SW480 (cell line): ENCODE measurements around the gene DNASE1L2.
"Not testable (repeated sequence)": the region's sequence is repeated elsewhere in the genome, so short reads cannot be mapped to it uniquely, and the experiment has no call there.

Source experiments
- DNase-seq: peaks from one replicate; pipeline ENCODE4 v3.0.0-alpha.2; 2016; ENCODE audit warnings: low spot score

DNASE1L2 gene

DNA sequence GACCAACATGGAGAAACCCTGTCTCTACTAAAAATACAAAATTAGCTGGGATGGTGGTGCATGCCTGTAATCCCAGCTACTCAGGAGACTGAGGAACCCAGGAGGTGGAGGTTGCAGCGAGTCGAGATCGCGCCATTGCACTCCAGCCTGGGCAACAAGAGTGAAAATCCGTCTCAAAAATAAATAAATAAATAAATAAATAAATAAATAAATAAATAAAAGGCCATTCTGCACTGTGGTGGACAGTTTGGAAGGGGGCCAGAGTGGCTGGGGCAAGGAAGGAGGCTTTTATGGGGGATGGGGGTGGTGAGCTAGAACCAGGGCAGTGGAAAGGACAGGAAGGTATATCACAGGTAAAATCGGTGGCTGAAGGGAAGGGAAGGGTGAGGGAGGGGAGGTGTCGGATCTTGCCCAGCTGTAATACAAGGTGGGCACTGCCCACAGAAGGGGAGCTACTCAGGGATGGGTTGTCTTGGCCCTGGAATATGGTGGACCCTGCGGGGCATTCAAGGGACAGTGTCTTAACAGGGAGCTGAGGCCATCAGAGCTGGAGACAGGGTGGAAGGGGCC lies 33.0 kb upstream of the DNASE1L2 start:
- DNase-seq: not testable (repeated sequence)

- DNase-seq: no peak
Observed at GRCh38 chr16:2204416-2205103, 31.7 kb upstream of the DNASE1L2 start.

DNA sequence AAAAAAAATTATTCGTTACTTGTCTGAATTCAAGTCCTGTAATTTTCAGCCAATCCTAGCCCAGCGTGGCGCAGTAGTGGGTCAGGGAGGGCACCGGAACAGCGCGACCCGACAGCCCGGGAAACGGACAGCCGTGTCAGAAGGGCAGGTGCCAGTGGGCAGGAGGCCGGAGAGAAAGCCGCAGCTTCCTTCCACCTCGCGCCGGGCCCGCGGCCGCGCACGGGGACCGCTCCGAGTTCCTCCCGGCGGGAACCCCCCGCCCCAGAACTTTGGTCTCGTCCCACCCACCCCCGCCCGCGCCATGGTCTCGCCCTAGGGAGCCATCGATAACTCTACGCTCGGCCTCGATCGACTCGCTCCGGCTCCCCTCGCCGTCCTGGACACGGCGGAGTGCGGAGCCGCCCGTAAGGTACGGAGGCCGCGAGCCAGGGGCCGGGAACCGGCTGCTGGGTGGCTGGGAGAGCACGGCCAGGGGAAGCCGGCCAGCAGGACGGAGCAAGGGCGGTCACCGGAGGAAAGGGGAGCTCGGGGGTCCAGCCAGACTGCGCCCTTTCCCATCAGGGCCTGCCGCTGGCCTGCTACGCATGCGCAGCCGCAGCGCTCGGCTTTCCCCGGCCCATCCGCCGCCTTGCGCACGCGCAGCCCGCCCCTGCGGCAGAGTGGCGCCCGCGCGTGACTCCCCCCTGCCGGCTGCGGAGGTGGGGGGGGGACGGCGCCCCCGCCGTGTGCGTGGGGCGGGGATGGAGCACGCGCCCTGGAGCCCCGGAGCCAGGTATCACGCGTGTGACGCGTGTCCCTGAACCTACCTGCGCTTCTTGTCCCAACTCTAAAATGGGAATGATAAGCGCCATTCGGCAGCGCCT lies 30.9 kb upstream of the DNASE1L2 start, which contains the start of gene MLST8:
Gene MLST8, plus strand, starts transcription at position 351 of the 863 bp plus-strand sequence. CDS start 632 bp downstream, outside the sequence.
- peak; percentile 68 for DNase-seq

- DNase-seq: no peak
Observed at GRCh38 chr16:2205967-2206313, 30.3 kb upstream of the DNASE1L2 start.

DNA sequence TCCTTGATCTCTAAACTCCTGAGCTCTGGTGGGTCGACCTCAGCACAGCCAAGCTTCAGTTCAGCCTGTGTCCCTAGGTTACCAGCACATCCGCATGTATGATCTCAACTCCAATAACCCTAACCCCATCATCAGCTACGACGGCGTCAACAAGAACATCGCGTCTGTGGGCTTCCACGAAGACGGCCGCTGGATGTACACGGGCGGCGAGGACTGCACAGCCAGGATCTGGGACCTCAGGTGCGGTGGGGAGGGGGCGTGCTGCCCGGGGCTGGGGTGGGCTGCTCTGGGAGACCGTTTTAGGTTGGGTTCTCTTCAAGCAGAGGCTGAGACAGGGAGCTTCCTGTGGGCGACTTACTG lies 29.8 kb upstream of the DNASE1L2 start:
- DNase-seq: no peak

GRCh38 chr16:2206780-2207433 lies 29.3 kb upstream of the DNASE1L2 start:
- DNase-seq: no peak

DNA sequence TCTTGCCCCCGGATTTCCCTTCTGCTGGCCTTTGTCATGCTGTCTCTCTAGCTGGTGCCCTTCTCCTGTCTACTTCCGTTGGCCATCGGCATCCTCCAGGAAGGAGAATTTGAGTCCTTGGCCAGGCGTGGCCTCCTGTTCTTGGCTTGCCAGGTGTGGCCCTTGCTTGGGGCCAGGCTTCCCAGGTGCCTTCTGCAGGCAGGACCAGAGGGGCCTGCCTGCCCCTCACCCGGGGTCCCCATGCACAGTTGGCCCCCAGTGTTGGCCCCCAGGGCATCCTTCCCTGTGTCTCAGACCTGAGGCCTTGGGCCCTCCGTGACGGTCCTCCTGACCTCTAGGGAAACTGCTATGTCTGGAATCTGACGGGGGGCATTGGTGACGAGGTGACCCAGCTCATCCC lies 28.4 kb upstream of the DNASE1L2 start:
- no peak for DNase-seq

DNA sequence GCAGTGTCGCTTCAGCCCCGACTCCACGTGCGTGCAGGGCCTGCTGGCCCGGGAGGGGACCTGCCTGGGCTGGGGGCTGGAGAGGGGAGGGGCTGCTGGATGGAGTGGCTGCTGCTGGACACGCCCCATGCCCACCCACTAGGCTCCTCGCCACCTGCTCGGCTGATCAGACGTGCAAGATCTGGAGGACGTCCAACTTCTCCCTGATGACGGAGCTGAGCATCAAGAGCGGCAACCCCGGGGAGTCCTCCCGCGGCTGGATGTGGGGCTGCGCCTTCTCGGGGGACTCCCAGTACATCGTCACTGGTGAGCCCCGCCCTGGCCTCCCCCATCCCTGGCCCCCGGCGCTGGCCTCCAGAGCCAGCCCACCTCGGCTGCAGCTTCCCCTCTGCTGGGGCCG lies 27.9 kb upstream of the DNASE1L2 start:
- DNase-seq: no peak

- DNase-seq: no peak
Observed at GRCh38 chr16:2208772-2209171, 27.5 kb upstream of the DNASE1L2 start.

- no peak for DNase-seq
Observed at GRCh38 chr16:2209258-2210008, 26.8 kb upstream of the DNASE1L2 start.

GRCh38 chr16:2210009-2210332 lies 26.3 kb upstream of the DNASE1L2 start:
- no peak for DNase-seq

- no peak for DNase-seq
Observed at GRCh38 chr16:2210386-2211365, 25.6 kb upstream of the DNASE1L2 start, which contains the start of gene BRICD5. BRICD5 (minus strand) TSS chr16:2210863; CDS start chr16:2210833, 30 bp downstream.

GRCh38 chr16:2211923-2212347 lies 24.3 kb upstream of the DNASE1L2 start:
- no peak for DNase-seq

- no peak for DNase-seq
Observed at GRCh38 chr16:2212362-2213324, 23.6 kb upstream of the DNASE1L2 start.

DNA sequence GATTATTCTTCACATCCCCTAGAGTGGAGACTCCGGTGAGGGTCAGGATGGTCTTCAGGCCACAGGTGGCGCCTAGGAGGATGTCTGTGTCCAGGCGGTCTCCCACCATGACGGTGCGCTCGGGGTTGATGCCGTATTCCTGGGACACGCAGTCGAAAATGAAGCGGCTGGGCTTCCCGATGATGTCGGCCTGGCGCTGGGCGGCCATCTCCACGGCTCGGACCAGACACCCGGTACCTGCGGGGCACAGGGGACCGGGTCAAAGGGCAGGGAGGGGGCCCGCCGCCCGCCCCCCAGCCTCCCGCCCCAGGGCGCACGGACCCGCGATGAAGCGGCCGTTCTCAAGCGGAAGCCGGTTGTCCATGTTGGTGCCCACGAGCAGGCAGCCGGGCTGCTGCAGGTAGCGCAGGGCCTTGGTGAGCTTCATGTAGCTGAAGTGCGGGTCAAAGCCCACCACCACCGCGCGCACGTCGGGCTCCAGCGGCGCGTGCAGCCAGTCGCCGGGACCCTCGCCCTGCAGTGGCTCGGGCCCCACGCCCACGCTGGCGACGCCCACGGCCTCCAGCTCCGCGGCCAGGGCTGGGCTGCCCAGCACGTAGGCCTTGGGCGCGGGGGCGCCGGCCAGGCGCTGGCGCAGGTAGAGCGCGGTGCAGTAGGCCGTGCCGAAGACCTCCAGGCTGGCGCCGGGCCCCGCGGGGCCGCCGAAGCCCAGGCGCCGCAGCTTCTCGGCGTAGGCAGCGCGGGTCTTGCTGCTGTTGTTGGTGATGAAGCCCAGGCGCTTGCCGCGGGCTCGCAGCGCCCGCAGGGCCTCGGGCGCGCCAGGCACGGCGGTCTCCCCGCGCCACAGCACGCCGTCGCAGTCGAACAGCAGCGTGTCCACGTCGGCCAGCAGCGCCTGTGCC lies 22.2 kb upstream of the DNASE1L2 start:
- no peak for DNase-seq

DNA sequence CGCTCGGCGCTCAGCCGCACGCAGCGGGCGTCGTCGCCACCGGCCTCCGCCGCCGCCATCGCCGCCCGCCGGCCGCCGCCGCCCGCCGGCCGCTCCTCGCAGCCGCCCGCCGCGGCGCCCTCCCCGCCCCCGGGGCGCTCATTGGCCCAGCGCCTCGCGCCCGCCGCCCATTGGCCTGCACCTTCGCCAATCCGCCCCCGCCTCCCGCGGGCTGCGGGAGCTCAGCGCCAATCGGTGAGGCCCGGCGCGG lies 21.6 kb upstream of the DNASE1L2 start, which contains the start of gene PGP:
Gene PGP, minus strand, starts transcription at position 122 of the 250 bp plus-strand sequence. Its CDS starts 63 bp downstream, at position 59.
- no peak for DNase-seq

DNA sequence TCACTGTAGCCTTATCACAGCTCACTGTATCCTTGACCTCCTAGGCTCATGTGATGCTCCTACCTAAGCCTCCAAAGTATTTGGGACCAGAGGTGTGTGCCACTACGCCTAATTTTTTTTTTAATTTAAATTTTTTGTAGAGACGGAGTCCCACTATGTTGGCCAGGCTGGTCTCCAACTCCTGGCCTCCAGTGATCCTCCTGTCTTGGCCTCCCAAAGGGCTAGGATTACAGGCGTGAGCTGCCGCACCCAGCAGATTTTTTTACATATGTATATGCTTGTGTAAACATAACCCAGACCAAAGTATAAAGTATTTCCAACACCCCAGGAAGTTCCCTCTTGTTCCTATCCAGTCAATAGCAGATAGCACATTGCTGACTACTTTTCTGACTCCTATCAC lies 19.9 kb upstream of the DNASE1L2 start:
- DNase-seq: no peak

- DNase-seq: peak; percentile 99
Observed at GRCh38 chr16:2223221-2223941, 12.9 kb upstream of the DNASE1L2 start, which contains the start of gene E4F1. E4F1 (plus strand) TSS chr16:2223591; CDS start chr16:2223614, 23 bp downstream.
